ENCODE data around the gene VWA1.

The VWA1 gene

GRCh38 chr1:1489231-1489630, 53.7 kb downstream of the VWA1 start:
- DNase-seq, result no peak

GRCh38 chr1:1489861-1490260, 54.4 kb downstream of the VWA1 start:
- DNase-seq, result no peak

- no peak for DNase-seq
Observed at GRCh38 chr1:1490633-1491230, 55.2 kb downstream of the VWA1 start.

- no peak for DNase-seq
Observed at GRCh38 chr1:1491601-1492000, 56.1 kb downstream of the VWA1 start.
